SK-N-SH treated with all-trans-retinoic acid at 6 μM for 48 hours (cell line): Measurements from ENCODE around the gene SLC30A4.

Experiments
- ATAC-seq: fragments of 200-7000 bp; cut with Tn5 transposase; 3 replicates; pipeline ENCODE4 v1.9.1; 2020; ENCODE audit warnings: mild to moderate bottlenecking, moderate library complexity
- ARNTL ChIP-seq: fragments of 450-650 bp; formaldehyde crosslinking; IDR thresholded peaks from 2 replicates; pipeline ENCODE4 v1.5.0; 2020; ENCODE audit warnings: low read depth, mild to moderate bottlenecking, moderate library complexity, borderline replicate concordance
- BACH2 ChIP-seq: fragments of 250-450 bp; sonication (Bioruptor Pico); IDR thresholded peaks from 2 replicates; pipeline ENCODE4 v1.9.0; 2021; ENCODE audit warnings: mild to moderate bottlenecking, borderline replicate concordance
- CREB5 ChIP-seq: fragments of 250-450 bp; sonication (Bioruptor Pico); IDR thresholded peaks from 2 replicates; pipeline ENCODE4 v1.5.1; 2020; ENCODE audit warnings: low read depth, mild to moderate bottlenecking, moderate library complexity
- CSDC2 ChIP-seq: fragments of 250-450 bp; sonication (Bioruptor Pico); IDR thresholded peaks from 2 replicates; pipeline ENCODE4 v1.5.0; 2020; ENCODE audit warnings: mild to moderate bottlenecking, moderate library complexity
- CSRNP3 ChIP-seq: fragments of 250-450 bp; sonication (Bioruptor Pico); IDR thresholded peaks from 2 replicates; pipeline ENCODE4 v1.5.1; 2021; ENCODE audit warnings: mild to moderate bottlenecking, moderate library complexity
- ESRRG ChIP-seq: fragments of 250-450 bp; sonication (Bioruptor Pico); IDR thresholded peaks from 2 replicates; pipeline ENCODE4 v1.6.1; 2021; ENCODE audit warnings: mild to moderate bottlenecking
- OSR1 ChIP-seq: fragments of 250-450 bp; sonication (Bioruptor Pico); IDR thresholded peaks from 2 replicates; pipeline ENCODE4 v1.8.0; 2022; ENCODE audit warnings: moderate library complexity, mild to moderate bottlenecking, inconsistent platforms
- PATZ1 ChIP-seq: fragments of 250-450 bp; sonication (Bioruptor Pico); IDR thresholded peaks from 2 replicates; pipeline ENCODE4 v1.8.0; 2020; ENCODE audit warnings: mild to moderate bottlenecking, moderate library complexity, borderline replicate concordance
- POU6F1 ChIP-seq: fragments of 250-450 bp; sonication (Bioruptor Pico); IDR thresholded peaks from 2 replicates; pipeline ENCODE4 v1.8.0; 2021; ENCODE audit warnings: low read depth, mild to moderate bottlenecking, moderate library complexity, borderline replicate concordance
- PPARA ChIP-seq: fragments of 250-450 bp; sonication (Bioruptor Pico); IDR thresholded peaks from 2 replicates; pipeline ENCODE4 v1.5.0; 2020; ENCODE audit warnings: mild to moderate bottlenecking, borderline replicate concordance
- RARB ChIP-seq: fragments of 250-450 bp; sonication (Bioruptor Pico); IDR thresholded peaks from 2 replicates; pipeline ENCODE4 v1.8.0; 2021; ENCODE audit warnings: mild to moderate bottlenecking, moderate library complexity
- SNAI2 ChIP-seq: fragments of 250-450 bp; sonication (Bioruptor Pico); IDR thresholded peaks from 2 replicates; pipeline ENCODE4 v1.5.0; 2020; ENCODE audit warnings: mild to moderate bottlenecking, moderate library complexity
- TSHZ2 ChIP-seq: fragments of 250-450 bp; sonication (Bioruptor Pico); IDR thresholded peaks from 2 replicates; pipeline ENCODE4 v1.5.0; 2020; ENCODE audit warnings: mild to moderate bottlenecking, moderate library complexity
- ZC3H10 ChIP-seq: fragments of 250-450 bp; sonication (Bioruptor Pico); IDR thresholded peaks from 2 replicates; pipeline ENCODE4 v1.5.1; 2021; ENCODE audit warnings: mild to moderate bottlenecking, moderate library complexity
- ZFP3 ChIP-seq: fragments of 250-450 bp; sonication (Bioruptor Pico); IDR thresholded peaks from 2 replicates; pipeline ENCODE4 v1.5.0; 2020; ENCODE audit warnings: mild to moderate bottlenecking, moderate library complexity
- ZFP30 ChIP-seq: fragments of 450-650 bp; formaldehyde crosslinking; IDR thresholded peaks from 2 replicates; pipeline ENCODE4 v1.5.0; 2022; ENCODE audit warnings: mild to moderate bottlenecking, moderate library complexity
- ZNF565 ChIP-seq: fragments of 450-650 bp; formaldehyde crosslinking; conservative IDR thresholded peaks from 2 replicates; pipeline ENCODE4 v1.5.0; 2020; ENCODE audit warnings: low read depth, mild to moderate bottlenecking, moderate library complexity
- ZNF70 ChIP-seq: fragments of 450-650 bp; formaldehyde crosslinking; IDR thresholded peaks from 2 replicates; pipeline ENCODE4 v1.5.0; 2020; ENCODE audit warnings: mild to moderate bottlenecking, moderate library complexity
- ZNF8 ChIP-seq: fragments of 450-650 bp; formaldehyde crosslinking; IDR thresholded peaks from 2 replicates; pipeline ENCODE4 v1.5.0; 2020; ENCODE audit warnings: mild to moderate bottlenecking, moderate library complexity

Gene SLC30A4

GRCh38 chr15:45546789-45547188 lies 24.2 kb upstream of the SLC30A4 start:
- ATAC-seq = no peak
- no peak for TF ChIP-seq ZFP3 (CRISPR knock-in tag)
- TF ChIP-seq ZNF565 (CRISPR knock-in tag) = no peak
- TF ChIP-seq PATZ1 (CRISPR knock-in tag) = no peak
- no peak for TF ChIP-seq CREB5 (CRISPR knock-in tag)
- TF ChIP-seq RARB = no peak
- no peak for TF ChIP-seq SNAI2 (CRISPR knock-in tag)
- TF ChIP-seq CSDC2 = no peak
- no peak for TF ChIP-seq ARNTL (CRISPR knock-in tag)
- TF ChIP-seq PPARA (CRISPR knock-in tag) = no peak
- TF ChIP-seq ZNF8 (CRISPR knock-in tag) = no peak
- TF ChIP-seq POU6F1 (CRISPR knock-in tag) = no peak
- no peak for TF ChIP-seq BACH2 (CRISPR knock-in tag)

- TF ChIP-seq ZNF70 (CRISPR knock-in tag) (no peak), OSR1 (CRISPR knock-in tag) (no peak), CSDC2 (no peak), POU6F1 (CRISPR knock-in tag) (no peak), SNAI2 (CRISPR knock-in tag) (no peak), TSHZ2 (no peak), ARNTL (CRISPR knock-in tag) (no peak)
- ATAC-seq = no peak
Measured at GRCh38 chr15:45544266-45545023, 21.9 kb upstream of the SLC30A4 start.

- ATAC-seq = no peak
- TF ChIP-seq CREB5 (CRISPR knock-in tag) = no peak
- no peak for TF ChIP-seq ZNF565 (CRISPR knock-in tag)
- no peak for TF ChIP-seq ZFP30 (CRISPR knock-in tag)
- no peak for TF ChIP-seq ZC3H10
- TF ChIP-seq PATZ1 (CRISPR knock-in tag) = no peak
- no peak for TF ChIP-seq CSRNP3
- no peak for TF ChIP-seq ZNF8 (CRISPR knock-in tag)
- TF ChIP-seq POU6F1 (CRISPR knock-in tag) = no peak
- TF ChIP-seq CSDC2 = no peak
- no peak for TF ChIP-seq ARNTL (CRISPR knock-in tag)
- TF ChIP-seq ESRRG (CRISPR knock-in tag) = no peak
- no peak for TF ChIP-seq SNAI2 (CRISPR knock-in tag)
Measured at GRCh38 chr15:45543051-45543450, 20.5 kb upstream of the SLC30A4 start.
